Muscle of arm (tissue), 12 donors: ENCODE measurements around the gene AGK. TPM values are rescaled to one million over a fixed set of nuclear protein-coding genes. Genes with fewer than 3 reads are reported as not detected.

Experiments used
- DNase-seq: peaks from one replicate; pipeline ENCODE4 v3.0.0-alpha.2; 2013
- polyA plus RNA-seq, 12 donors: library from polyadenylated mRNA; unstranded; fragments of 120-200 nt; gene quantifications; one replicate each; pipeline ENCODE4 v1.2.1, GENCODE V29; 2013; ENCODE audit not compliant: insufficient read length in 12 of 12

Gene AGK
- polyA plus RNA-seq, 12 donors, result 14.9 to 32.5 (median 20.4) TPM; not detected in 1

DNA sequence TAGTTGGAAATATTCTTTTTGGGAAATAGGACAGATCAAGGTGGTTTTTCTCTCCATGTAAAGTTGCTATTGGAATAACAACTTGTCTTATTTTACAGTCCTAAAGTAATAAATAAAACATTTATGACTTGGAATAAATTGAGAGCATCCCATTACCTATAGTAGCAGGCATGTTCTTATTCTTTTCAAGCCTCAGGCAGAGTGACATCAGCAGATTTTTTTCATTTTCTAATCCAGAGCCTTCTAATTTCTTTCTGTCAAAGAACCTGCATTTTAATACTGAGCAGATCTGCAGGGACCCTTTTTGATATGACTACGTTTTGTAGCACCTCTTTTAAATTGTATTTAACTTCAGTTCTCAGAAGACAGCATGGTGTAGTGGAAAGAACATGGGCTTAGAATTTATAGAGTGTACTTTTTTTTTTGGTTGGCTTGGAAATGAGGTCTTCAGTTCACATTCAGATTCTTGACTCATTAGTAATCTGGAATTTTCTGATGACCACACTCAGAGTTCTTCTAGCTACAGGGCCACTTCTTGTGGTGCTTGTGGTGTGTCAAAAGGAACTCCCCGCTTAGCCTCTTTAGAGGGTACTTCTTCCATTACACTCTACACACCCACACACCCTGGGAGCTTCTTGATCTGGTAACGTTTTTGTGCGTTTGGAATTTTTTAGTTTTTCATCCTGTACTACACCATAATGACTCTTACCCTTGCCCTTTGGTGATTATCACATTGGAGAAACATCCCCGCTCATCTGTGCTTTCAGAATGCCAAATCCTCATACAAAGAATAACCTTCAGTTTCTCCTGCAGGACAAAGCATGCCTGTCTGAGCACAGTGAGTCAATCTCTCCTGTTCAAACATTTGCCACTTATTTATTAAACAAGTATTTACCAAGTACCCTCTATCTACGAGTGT is 34.6 kb downstream of the AGK start:
- DNase-seq, result no peak

GRCh38 chr7:141586878-141587277 is 35.7 kb downstream of the AGK start:
- DNase-seq, result no peak

DNA sequence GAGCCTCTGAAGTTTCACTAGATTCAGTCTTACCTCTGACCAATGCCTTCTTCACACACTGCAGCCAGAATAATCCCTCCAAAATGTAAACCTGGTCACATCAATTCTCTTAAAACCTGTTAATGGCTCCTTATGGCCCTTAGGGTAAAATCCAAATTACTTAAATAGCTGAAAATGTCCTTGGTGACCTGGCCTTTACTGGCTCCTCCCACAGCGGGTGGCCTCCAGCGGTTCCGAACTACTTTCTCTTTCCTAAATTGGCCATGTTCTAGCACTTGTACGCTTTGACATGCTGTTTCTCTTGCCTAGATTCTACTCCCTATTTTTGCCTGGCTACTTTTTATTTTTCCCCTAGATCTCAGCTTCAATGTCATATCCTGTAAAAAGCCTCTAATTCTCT is 36.1 kb downstream of the AGK start:
- DNase-seq, result no peak

DNA sequence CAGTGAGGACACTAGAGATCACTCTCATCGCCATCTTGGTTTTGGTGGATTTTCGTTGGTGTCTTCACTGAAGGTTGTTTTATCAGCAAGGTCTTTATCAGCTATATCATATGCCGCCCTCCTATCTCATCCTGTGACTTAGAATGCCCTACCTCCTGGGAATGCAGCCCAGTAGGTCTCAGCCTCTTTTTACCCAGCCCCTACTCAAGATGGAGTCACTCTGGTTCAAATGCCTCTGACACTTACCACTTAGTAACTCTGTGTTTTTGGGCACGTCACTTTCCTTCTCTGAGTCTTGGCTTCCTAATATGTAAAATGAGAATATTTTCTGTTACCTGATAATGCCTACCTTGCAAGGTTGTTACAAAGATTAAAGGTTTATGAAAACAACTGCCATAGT is 37.7 kb downstream of the AGK start:
- no peak for DNase-seq

DNA sequence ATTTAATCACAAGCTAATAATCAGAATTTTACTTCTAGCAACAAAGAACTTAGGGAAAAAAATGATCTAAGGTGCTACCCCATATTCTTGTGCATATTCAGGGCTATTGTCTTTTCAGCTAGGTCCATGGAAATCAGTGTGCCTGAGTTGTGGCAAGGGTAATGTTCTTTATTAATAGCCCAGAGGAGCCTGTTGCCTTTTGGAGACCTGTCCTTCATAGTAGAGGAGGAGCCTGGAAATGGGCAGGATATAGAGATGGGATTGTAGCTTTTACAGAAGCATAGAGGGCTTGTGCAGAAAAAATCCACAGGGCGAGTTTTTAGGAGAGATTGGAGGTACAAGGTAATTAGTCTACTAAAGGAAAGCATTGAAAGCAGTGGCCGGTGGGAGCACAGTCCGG is 38.9 kb downstream of the AGK start:
- DNase-seq, result no peak

DNA sequence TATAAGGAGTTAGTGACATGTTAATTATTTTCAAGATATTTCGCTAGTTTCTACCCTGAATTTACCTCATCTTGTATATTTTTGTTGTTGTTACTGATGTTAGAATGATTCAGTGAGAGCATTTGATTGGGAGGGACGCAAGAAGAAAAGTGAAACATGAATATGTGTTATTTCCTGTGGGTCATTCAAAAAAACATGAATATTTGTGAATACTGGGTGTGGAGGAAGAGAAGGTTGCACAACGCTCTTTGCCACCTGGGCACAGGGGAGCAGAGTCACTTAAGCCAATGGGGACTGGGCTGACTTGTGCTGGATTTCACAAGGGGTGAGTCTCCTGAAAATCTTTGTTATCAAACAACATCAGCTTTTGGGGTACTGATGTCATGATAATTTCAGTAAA is 39.5 kb downstream of the AGK start:
- no peak for DNase-seq

DNA sequence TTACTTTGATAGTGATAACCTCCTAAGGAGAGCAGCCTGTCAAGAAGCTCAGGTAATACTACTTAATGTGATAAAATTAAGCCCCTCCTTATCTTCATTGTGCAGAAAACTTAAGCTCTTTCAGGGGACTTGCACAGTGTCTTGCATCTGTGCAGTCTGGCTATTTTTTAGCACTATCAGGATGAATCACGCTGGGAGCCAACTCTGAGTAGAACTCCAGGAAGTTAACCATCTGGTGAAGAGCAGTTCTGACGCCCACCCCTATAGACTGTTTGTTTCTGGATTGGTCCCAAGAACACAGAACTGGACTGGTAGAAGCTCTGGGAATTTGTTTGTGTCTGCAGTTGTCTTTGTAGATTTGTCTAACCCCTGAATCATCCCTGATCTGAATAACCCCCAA is 41.9 kb downstream of the AGK start:
- no peak for DNase-seq

DNA sequence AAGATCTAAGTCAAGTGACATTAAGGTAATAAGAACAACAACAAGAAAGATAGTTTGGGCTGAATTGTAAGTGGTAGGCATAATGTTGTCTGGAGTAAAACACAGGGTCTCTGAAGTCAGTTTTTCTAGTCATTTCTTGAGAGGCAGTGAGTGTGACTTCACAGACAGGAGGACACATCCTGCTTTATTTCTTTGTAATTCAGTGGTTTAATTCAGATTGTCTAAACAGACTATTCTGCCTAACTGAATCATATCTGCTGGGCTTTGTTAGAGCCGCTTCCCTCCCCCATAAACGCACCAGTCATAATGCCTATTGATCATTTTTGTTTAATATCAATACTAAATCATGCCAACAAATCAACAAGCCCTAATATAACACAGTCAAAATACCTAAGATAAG is 46.8 kb downstream of the AGK start:
- DNase-seq, result no peak

DNA sequence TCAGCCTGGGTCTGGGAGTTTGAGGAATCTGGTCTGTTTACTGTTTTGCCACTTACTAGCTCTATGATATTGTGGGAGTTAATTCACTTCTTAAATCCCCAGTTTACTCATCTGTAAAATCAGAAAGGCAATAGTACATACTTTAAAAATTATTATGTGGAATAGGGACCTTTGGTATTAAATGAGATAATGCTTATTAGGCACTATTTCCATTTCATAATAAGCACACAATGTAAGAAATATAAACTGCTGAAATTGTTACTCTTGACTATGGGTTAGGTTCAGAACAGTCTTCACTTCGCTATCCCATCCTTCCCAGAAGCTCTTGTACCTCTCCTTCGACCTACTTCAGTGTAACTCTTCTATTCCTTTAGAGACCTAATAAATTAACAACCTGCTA is 47.2 kb downstream of the AGK start:
- DNase-seq, result no peak

DNA sequence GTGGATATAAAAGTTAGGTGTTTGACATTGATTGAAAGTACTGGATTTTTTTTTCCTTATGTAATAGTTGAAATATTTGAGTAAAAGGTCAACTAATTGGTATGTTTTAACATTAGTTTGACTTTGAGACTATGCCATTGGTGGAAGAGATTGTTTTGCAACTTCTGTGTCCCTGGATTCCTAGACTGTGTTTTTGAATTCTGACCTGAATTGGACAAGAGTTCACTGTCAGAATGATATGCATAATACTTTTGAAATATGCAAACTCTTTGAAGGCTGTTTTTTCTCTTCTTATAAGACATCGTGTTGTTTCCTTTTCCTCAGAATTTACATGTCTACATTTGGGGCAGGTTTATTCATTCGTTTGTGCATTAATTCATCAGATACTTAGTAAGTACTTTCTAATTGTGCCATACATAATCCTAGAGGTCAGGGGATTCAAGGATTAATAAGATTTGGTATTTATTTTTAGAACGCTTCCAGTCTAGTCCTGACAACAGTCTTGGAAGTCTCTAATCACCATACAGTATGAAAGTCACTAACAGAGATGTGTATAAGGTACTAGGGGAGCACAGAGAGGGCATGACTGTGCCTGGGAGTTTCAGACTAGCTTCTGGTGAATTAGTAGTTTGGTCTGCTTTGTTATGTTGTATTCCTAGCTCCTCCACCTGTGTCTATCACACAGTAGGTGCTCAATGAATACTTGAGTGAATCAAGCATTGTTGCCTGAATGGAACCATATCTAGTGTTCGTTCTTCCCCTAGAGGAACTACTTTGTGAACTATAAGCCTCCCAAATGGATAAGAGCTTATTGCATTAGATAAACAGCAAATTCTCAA is 49.2 kb downstream of the AGK start:
- DNase-seq, result no peak

DNA sequence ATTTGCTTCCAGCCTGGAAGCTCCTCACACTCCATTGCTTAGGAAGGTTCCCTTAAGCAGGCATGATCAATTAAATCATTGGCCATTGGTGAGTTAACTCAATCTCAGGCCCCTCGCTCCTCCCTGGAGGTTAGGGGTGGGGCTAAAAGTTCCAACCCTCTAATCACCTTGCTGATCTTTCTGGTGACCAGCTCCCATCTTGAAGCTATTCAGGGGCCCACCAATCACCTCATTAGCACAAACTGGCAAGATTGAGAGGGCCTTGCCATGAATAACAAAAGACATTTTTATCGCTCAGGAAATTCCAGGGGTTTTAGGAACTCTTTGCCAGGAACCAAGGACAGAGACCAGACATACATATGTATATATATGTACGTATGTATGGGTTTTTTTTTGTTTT is 58.4 kb downstream of the AGK start:
- DNase-seq, result no peak

- no peak for DNase-seq
Measured at GRCh38 chr7:141610671-141611070, 59.5 kb downstream of the AGK start.

DNA sequence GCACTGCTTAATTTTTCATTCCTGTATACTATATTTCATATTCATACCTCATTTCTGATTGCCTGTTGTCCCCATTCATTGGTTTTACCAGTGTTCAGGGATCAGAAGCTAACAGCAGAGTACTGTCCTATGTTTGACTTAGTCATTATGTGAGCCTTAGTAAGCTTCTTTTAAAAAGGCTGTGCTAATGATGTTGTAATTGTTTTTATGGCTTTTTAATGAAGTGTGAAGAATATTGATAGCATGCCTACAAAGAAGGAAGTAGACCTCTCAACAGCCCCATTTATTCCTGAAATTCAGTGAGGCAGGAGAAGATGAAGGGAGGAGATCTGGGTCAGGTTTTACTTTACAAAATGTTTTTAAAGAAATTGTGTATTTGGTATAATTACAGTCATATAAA is 61.7 kb downstream of the AGK start:
- no peak for DNase-seq

DNA sequence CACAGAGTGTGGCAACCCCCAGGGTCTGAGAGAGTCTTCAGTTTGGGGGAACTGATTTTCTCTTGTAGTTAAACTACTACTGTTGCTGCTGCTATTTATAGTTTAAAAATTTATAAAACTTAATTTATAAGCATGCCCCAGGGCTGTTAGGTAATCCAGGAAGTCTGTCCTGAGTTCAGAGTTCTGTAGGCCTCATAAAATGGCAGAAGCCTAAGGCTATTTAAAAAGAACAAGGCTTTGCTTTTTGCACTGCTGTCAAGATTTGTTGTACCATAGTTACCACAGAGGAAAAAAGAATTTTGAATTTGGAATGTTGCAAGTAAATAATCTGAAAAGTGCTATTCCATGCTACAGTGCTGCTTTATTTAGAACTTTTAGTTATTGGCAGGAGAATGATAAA is 66.1 kb downstream of the AGK start:
- DNase-seq, result no peak

DNA sequence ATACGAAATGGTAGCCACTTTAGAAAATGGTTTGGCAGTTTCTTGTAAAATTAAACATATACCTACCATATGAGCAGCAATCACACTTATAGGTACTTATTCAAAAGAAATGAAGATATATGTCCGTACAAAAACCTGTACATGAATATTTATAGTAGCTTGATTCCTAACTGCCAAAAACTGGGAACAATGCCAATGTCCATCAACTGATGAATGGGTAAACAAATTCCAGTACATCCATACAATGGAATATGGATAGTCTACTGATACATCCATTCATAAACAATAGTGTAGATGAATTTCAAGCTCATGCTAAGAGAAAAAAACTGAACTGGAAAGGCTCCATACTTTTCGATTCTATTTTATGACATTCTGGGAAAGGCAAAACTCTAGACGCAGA is 68.5 kb downstream of the AGK start:
- DNase-seq, result no peak

DNA sequence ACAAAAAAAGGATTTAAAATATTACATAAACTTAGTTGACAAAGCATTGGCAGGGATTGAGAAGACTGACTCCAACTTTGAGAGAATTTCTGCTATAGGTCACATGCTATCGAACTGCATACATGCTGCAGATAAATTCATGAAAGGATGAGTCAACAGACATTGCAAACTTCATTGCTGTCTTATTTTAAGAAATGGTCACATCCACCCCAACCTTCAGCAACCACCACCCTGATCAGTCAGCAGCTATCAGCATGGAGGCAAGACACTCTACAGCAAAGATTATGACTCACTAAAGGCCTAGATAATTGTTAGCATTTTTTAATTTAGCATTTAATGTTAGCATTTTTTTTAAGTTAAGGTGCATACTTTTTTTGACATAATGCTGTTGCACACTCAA is 73.6 kb downstream of the AGK start:
- DNase-seq, result no peak

DNA sequence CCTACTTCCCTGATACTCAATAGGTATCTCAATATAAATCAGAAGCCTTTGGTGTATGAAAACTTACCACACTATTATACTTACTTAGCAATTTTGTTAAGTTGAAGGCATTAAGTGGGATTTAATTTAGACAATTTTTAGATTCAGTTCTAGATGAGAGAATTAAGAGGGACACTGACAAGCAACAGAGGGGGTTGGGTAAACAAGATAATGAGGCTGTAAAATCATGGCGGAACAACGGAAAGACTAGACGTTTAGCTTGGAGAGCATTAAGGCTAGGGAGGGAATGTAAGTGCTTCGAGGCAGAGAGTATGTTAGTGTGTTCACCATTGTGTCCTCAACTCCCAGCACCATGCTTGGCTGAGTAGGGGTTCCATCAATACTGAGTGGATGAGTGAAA is 79.4 kb downstream of the AGK start:
- no peak for DNase-seq

DNA sequence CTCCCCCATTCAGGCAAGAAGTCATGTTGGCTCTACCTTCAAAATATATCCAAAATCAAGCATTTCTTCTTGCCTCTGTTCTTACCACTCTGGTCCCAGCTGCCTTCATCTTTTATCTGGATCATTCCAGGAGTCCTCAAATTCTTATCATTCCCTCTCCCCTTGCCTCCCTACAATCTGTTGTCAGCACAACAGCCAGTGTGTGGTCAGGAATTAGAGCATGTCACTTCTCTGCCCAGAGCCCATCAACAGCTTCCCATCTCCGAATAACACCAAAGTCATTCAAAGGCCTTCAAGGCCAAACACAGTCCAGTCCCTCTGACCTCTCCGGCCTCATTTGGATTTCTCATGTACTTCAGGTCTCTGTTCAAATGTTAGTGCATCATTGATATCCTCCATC is 80.3 kb downstream of the AGK start:
- DNase-seq, result no peak

DNA sequence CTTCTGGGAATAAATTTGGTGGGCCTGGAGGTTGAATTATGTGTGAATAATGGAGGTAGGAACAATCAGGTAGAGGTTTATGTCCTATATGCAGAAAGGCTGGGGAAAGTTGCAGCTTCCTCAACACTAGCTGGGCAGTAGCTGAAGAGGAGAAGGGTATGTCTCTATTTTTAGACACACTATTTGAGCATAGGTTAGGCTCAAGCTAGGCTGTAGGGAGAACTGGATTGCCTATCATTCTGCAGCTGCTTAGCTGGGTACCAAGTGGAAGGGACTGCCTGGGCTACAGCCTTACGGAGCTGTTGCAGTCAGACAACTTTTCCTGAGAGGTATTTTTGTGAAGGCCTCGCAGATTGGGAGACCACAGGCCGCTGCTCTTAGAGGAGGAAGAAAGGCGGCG is 82.9 kb downstream of the AGK start:
- DNase-seq, result no peak

GRCh38 chr7:141636053-141636452 is 84.8 kb downstream of the AGK start:
- DNase-seq, result no peak

DNA sequence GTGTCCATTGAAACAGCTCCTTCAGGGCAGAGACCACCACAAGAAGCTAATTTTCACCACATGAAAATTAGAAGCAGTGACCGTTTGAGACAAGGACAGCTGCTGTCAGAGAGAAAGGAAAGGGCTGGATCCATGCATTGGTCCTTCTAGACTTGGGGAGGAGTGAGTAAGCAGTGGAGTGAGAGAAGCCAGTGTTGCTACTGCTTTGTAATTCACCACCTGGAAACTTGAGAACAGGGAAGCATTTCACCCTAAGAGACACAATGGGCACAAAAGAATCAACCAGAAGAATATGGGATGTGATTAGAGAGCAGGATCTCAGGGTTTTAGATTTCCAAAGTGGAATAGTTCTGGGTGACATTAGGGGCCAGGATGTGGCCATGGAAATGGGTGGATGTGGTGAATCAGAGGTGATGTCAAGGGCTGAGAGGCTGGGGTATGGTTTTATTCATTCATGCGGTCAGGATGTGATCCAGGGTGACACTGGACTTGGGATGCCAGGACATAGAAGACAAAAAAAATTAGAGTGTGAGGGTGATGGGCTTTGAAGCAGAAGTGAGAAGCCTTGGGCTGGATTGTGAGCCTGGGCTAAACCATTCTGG is 89.1 kb downstream of the AGK start:
- DNase-seq, result no peak

DNA sequence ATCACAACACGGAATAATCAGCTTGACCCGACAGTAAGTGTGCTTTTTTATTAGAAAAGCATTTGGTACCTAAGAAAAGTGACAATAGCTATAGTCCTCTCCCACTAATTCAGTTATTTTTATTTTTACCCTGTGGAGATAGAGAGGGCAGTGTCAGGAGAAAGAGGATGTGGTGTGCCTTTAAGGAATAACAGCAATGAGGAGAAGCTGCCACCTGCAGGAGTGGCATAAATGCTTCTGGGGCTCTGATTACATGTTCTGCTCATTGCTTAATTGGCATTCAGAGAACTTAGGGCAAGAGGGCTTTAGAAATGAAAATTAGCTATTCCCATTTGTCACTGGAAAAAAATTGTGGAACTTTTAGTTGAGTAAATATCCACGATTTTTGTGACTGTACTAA is 90.7 kb downstream of the AGK start:
- no peak for DNase-seq

DNA sequence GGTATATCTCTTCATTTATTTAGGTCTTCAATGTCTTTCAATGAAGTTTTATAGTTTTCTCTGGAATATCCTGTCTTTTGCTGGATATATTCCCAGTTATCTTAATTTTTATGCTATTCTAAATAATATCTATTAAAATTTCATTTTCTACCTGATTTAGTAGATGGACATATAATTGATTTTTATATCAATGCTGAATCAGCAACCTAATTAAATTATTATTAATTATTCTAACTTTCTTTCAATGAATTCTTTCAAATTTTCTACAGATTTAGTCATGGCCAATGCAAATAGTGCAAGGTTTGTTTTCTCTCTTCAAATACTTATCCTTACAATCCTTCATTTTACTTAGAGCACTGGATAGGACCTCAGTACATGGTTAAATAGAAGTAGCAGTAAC is 94.0 kb downstream of the AGK start:
- no peak for DNase-seq
